NOMO-1 (cell line): ENCODE measurements around the gene RALBP1.
A peak's percentile ranks its signal among the peaks of the same experiment; 100 is the strongest.

Experiments used
- DNase-seq, 2 experiments: peaks; one replicate each; lab custom pipeline; 2025; ENCODE audit not compliant: unreplicated experiment in 2 of 2; lab: John Stamatoyannopoulos, UW

RALBP1 gene

DNA sequence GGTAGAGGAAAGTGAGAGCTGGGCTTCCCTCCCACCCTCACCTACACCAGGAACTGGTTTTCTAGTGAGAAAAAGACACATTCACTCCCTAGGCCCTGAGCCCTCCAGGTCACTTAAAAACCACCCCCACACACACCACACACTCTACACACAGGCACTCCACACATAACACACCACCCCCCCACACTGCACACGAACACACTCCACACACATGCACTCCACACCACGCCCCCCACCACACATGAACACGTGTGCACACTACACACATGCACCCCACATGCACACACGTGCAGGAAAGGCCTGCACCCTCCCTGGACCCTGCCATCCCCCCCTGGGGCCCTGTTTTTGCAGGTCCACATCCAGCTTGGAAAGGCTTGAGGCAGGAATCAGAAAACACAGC, 67.6 kb downstream of the RALBP1 start:
- DNase-seq: no peak

DNA sequence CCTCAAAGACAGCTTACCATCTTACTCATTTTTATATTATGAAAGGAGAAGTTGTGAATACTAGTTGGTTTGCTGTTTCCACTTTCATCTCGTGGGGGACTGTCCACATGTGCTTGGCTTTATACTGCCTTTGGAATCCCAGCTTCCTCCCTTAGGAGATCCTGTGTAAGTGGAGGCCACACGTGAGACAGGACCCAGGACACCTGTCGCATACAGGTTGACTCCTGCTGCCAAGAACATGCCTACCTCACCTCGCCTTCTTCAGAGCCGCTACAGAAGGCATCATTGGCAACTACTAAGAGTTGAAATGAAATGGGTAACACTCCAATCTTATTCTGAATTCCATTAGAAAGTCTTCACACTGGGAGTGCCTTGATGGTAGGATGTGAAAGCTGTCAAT, 69.7 kb downstream of the RALBP1 start:
- DNase-seq: no peak

DNA sequence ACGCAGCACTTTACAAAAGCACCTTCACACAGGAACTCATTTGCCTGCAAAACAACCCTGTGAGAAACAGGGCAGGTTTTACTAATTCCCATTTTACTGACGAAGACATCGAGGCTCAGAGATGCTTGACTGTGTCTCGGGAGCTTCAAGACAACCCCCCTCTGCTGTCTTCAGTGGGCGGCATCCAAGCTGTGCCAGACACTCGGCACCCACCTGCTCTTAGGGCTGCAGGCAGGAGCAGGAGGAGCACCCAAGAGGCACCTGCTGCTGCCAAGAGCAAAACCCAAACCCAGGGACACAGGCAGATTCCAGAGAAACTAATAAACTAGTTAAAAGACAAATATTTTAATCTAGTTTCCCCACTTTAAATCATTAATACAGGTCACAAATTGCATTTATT, 71.2 kb downstream of the RALBP1 start:
- no peak for DNase-seq

DNA sequence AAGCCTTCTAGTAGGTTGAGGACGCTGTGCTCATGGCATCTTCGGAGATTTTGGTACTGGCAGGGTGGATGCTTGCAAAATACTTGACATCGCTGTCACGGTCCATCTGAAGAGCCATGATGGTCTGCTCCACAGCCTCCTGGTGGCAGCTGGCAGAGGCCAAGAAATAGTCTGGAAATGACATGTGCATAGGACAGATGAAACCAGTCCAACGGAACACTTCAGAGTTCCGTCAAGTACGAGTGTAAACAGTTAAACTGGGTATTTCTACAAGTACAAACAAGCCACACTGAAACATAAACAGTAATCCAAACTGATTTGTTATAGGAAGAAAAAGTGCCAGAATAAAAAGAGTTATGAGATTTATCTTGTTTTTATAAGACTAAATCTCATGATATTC, 72.5 kb downstream of the RALBP1 start:
- no peak for DNase-seq

DNA sequence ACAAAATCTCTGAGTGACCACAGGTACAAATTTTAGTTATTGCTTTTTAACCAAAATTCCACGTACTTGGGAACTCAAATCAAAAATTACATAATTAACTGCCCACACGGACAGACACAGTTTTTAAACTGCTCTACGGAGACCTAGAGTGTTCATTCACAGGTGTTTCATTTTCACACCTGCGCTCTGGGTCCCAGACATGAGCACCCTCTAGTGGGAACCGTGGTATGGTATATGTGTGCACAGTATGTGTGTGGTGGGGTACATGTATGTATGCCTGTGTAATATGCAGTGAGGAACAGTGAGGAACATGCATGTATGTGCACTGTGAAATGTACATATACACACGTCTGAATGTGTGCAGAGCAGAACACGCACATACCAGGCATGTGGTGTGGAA, 74.1 kb downstream of the RALBP1 start:
- DNase-seq: no peak

DNA sequence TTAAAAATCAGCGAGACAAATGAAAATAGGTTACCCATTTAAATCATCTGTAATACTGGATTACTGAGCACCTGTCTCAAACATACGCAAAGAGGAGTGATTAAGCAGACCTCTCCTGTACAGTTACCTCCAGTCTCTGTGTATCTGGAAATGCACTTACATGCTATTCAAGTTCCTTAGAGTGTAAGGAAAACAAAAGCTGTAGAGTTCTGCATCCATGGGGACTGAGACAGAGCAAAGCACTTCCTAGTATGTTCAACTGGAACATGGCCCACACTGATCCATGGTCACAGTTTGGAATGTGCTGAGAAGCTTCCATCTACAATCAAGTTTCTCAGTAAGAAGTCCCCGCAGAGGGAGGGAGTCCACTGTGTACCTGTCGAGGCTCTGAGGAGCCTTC, 75.1 kb downstream of the RALBP1 start:
- no peak for DNase-seq

DNA sequence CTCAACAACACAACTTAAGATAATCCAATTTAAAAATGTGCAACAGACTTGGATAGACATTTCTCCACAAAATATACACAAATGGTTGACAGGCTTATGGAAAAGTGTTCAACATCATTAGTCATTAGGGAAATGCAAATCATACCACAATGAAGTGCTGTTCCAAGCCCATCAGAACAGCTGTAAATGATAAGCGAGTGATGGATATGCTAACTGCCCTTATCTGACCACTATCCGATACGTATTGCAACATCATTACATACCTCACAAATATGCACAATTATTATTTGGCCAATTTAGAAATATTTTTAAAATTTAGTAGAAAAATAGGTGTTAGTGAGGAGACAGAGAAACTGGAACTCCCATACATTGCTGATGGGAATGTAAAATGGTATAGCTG, 76.9 kb downstream of the RALBP1 start:
- DNase-seq: no peak

DNA sequence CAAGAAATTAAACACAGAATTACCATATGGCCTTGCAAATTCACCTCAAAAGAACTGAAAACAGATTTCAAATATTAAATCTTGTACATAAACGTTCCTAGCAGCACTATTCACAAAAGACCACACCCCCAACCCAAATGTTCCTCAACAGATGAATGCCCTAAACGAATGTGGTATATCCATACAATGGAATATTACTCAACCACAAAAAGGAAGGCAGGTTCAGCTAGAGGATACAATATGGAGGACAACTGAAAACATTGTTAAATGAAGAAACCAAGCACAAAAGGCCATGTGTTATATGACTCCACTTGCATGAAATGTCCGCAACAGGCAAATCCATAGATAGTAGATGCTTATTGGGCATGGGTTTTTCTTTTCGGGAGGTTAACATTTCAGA, 77.3 kb downstream of the RALBP1 start:
- DNase-seq: no peak

DNA sequence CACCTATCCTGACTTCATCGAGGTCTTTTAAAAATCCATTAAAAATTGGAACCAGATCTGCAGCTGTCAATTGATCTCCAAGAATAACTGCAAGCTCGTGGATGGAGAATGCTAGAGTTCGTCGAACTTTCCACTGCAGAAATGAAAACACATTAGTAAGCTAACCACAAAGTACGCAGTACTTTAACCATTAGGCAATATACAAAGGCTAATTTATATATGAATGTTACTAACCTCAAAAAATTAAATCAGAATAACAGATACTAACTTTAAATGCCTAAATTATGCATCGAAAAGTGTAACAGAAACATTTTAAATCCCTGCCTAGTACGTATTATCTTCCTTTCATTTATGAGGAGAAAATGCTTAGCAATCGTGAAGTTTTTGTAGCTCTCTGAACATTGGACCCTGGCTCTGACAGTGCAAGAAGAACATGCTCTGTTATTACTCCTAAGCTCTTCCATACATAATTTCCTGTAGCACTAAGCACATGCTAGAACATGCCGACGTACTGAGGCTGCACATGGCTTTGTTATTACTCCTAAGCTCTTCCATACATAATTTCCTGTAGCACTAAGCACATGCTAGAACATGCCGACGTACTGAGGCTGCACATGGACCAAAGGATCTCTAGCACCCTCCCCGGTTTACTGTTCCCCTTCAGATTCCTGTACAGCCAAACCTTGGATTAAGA, 82.1 kb downstream of the RALBP1 start:
- no peak for DNase-seq

DNA sequence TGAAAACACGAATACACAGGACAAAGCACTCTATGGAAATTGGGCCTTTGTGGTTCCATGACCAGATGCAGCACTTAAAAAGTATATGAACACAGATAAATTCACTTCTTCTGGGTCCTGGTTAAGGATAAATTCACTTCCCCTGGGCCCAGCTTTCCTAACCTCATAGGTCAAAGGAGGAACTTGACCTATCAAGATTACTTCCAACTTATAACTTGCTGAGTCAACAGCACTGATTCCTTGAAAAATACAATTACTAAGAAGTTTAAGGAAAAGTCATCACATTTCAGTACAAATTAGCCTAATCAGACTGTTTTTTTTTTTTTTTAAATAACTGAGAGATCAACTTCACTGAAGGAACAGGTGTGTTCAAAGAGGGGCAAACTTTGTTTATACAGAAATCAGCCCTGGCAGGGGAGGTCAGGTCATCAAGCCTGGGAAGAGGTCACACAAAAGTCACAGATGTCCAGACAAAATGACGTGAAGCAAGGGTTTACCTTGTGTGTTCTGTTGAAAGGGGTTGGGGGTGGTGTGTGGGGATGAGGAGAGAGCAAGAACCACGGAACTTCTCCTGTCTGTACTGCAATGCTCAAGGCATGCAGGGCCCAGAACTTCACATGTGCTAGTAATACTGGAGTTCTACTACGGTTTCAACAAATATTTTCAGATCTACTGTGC, 83.2 kb downstream of the RALBP1 start:
- DNase-seq: no peak

DNA sequence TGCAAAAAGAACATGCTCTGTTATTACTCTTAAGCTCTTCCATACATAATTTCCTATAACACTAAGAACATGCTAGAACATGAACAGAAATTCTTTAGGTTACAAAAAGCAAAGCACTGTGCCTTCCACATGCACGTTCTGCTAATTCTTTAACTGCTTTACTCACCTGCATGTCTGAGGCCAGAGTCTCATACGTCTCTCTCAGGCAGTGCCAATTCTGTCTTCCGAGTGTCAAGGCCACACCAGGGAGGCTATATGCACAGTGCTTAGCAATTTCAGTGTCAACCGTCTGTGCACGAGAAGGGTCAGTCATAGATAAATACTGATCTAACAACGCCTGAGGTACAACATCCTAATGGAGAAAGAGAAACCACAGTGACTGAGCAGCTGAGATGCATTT, 83.9 kb downstream of the RALBP1 start:
- no peak for DNase-seq

DNA sequence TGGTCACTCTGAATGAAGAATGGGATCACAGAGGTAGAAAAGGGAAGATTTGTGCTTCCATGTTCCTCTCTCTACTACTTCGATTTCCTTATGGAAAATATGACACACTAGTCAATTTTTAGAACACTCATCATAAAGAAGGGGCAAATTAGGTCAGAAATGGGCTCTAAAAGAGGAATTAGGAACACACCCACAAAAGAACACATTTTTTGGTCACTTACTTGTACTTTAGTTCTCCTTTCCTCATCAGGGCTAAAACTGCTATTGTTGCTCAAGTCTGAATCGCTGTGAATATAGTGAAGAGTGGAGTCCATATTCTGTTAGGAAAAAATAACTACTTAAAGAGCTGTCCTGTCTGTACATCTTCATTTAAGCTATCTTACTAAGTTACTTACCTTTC, 86.4 kb downstream of the RALBP1 start:
- DNase-seq: peak; percentile 55 to 80

DNA sequence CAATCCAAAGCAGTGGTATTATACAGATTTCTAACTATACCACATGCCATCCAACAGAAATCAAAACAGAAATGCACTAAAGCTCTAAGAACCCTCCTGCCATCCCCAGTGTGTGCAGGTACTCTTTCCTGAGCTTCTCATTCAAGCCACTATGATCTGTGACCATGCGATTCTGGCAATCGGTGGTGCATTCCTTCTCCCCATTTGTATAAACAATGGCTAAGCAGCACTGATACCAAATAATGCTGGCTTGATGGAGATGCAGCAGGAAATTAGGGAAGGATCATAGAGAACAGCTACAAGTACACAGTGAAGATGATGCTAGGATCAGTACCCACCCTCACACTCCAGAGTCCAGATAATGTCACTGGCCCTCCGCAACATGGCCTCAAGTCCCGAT, 87.3 kb downstream of the RALBP1 start:
- no peak for DNase-seq

DNA sequence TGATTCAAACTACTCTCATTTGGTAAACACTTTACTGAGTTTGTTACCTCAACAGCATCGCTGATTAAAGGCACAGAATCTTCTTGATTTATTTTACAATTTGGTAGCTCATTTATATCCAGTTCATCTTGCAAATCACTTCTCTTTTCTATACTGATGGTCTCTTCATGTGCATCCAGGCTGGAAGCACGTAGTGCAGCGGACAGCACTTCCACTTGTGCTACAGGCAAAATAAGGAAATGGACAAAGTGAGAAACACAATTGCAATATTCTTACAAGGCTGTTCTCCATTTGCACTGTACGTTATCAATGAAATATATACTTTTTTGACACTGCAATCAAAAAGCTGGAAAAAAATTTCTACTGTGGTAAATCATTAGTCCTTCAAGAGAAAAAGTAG, 88.0 kb downstream of the RALBP1 start:
- DNase-seq: no peak

DNA sequence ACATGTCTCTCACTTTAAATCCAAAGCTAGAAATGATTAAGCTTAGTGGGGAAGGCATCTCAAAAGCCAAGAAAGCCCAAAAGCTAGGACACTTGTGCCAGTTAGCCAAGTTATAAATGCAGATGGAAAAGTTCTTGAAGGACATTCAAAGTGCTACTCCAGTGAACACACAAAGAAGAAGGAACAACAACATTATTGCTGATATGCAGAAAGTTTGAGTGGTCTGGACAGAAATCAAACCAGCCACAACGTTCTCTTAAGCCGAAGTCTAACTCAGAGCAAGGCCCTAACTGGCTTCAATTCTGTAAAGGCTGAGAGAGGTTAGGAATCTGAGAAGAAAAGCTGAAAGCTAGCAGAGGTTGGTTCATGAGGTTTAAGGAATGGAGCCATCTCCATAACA, 90.1 kb downstream of the RALBP1 start:
- no peak for DNase-seq

DNA sequence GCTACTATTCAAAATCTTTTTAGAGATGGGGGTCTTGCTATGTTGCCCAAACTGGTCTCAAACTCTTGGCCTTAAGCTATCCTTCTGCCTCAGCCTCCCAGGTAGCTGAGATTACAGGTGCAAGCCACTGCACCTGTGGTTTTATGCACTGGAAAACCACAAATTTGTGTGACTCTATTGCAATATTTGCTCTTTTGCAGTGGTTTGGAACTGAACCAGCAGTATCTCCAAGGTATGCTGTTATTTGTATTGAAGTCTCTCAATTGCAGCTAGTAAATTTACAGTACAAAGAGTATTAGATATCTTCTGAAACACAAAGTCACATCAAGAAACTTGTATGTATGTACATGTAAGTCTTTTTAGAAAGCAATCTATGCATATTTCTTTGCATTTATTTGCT, 92.9 kb downstream of the RALBP1 start:
- no peak for DNase-seq

DNA sequence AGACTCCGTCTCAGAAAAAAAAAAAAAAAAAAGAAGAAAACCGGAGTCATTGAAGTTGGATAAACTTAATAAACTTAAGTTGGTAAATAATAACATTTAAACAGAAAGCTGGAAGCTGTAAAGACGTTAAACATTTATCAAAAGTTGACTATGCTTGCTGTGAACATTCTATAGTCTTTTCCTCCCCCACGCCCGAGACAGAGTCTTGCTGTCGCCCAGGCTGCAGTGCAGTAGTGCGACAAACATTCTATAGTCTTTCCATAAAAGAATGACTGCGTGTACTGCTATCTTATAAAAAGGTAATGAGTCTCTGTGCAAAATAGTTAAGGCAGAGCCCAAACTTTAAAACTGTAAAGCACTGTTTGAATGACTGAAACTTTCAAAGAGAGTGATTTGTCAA, 93.9 kb downstream of the RALBP1 start:
- no peak for DNase-seq

DNA sequence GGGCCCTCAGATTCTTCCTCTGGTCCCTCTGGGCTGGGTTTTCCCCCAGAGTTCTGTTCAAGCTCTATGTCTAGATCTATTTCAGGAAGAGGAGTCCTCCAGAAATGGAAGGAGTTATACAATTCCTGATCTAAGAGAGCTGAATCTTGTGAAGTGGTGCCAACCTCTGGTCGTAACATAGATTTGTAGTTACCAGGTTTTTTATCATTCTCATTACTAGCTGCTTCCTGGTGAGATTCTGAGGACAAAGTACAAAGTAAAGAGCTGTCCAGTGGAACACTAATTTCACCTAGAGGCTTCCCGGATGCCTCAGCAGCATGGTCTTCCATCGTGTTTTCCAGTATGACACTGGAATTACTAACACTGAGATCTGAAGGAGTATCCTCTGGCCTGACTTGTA, 94.9 kb downstream of the RALBP1 start:
- no peak for DNase-seq

DNA sequence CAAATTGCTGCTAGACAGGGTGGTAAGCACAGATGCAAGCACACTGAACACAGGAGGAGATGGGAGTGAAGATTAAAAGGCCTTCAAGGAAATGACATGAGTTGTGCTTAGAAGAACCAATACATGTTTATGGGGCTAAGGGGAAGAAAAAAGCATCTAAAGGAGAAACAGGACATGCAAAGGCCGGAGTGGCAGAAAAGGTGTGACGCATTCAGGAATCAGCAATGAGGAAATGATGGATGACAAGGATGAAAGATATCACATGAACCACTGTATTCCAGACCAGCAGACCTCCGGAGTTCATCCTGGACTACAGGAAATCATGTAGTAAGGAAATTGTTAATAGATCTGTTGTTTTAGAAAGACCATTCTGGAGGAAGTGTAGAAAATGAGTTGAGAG, 96.2 kb downstream of the RALBP1 start:
- no peak for DNase-seq

DNA sequence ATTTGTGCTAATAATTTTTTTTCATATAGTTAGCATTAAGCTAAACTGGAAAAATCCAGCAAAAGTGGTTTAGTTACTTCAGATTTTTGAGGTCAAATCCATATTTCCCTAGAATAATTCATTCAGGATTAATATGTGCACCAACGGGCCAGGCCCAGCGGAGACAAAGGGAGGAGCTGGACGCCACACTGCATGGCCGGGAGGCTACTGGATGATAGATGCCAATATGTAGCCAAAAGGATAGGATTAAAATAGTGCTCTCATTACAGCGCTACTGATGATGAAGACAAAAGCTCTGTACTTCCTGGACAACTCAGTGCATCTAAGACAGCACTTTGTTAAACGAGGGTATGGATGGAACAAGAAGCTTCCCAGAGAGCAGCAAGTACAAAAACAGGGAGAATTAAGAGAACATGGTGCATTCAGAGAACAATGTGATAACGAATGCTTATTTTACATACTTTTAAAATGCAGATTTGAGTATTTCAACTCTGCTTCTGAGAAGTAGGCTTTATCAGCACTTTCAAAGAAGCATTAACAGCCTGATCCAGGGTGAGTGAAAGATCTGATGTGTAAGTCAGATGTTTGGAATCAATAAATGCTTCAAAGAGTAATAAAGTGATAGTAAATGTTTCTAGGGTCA, 99.3 kb downstream of the RALBP1 start:
- no peak for DNase-seq

DNA sequence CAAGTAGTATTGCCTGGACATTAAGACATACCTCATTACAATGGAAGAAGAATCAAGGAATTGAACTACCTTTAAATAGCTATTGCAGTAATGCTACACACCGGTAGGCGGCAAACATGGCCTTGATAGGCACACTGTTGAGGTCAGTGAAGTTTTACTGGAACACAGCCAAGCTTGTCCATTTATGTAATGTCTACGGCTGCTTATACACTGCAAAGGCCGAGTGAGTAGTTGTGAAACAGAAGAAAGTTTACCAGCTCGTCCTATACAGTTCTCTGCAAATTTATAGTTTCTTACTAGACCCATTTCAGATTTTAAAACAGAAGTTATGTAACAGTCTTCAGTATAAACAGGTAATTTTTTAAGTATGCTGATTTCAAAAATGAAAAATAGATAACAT, 100.2 kb downstream of the RALBP1 start:
- DNase-seq: peak; percentile 67 to 88

DNA sequence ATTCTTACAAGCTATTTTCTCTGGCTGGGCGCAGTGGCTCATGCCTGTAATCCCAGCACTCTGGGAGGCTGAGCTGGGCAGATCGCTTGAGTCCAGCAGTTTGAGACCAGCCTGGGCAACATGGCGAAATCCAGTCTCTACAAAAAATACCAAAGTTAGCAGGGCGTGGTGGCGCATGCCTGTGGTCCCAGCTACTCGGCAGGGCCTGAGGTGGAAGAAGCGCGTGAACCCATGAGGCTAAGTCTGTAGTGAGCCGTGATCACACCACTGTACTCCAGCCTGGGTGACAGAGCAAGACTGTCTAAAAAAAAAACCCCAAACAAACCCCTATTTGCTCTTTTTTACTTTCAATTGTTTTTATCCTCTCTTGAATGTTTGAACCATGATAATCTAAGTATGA, 102.0 kb downstream of the RALBP1 start:
- no peak for DNase-seq
